Left renal pelvis (tissue), 4 donors: ENCODE results near the gene COL4A5. TPM values are rescaled to one million over a fixed set of nuclear protein-coding genes. Genes with fewer than 3 reads are reported as not detected.

ENCODE experiments used
- DNase-seq, 4 donors: peaks; one replicate each; pipeline ENCODE4 v3.0.0-alpha.2; 2013; ENCODE audit warnings: low read depth in 4 of 4, low spot score in 3 of 4
- polyA plus RNA-seq, 4 donors: library from polyadenylated mRNA; unstranded; fragments of 120-200 nt; gene quantifications; one replicate each; pipeline ENCODE4 v1.2.1, GENCODE V29; 2013; ENCODE audit not compliant: insufficient read length in 4 of 4

The COL4A5 gene
- polyA plus RNA-seq, 4 donors, result 106 to 150 (median 139) TPM

- peak in 1 of 4 donors; percentile 37 for DNase-seq
Observed at GRCh38 chrX:108736509-108737479, 297.2 kb downstream of the COL4A5 start, which contains the start of gene IRS4. TSS of gene IRS4 (minus strand) at chrX:108736563.

- DNase-seq, result no peak
Observed at GRCh38 chrX:108737754-108738153, 298.1 kb downstream of the COL4A5 start.

DNA sequence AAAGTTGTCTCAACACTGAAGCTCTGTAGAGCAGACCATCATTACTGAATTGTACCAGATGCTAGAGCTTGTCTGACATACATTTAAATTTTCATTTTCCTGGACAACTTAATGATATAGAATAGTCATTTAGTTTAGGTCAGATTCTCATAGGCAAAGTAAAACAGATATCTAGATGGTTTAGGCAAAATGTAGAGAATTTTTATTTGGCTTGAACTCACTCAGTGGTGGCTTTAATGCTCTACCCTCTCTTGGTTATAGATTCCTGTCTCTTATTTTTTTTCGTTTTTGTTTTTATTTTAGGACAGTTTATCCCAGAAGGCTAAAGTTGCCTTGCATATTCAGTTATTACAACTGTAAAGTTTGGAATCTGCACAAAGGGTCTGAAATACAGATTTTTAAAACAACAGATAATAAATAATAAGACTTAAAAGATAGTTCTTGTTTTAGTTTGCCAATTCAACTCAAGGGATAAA, 300.7 kb downstream of the COL4A5 start:
- no peak for DNase-seq

Other genes with a start within 250 kb of the COL4A5 start
- 10 to 100 TPM in 3 of 4 donors, 1 to 10 TPM in 1; 7.1 to 17.8 (median 16.5) TPM for gene COL4A6, start 1.4 kb upstream of the COL4A5 start, polyA plus RNA-seq